B cell (primary cell): ENCODE data around the gene XCL2.

ENCODE experiments used
- CTCF ChIP-seq: fragments of 200-600 bp; IDR thresholded peaks from one replicate; pipeline ENCODE4 v1.8.0; 2022; ENCODE audit warnings: antibody characterized with exemption, mild to moderate bottlenecking
- EZH2 ChIP-seq: IDR thresholded peaks from 2 replicates; pipeline ENCODE4 v1.6.1; 2012; ENCODE audit warnings: borderline replicate concordance, low read depth, mild to moderate bottlenecking, moderate library complexity, low read length; ENCODE audit not compliant: insufficient read depth, poor library complexity, severe bottlenecking

GRCh38 chr1:168521401-168522000 lies 22.3 kb downstream of the XCL2 start:
- TF ChIP-seq CTCF (no peak), EZH2 (no peak)
